BJ (cell line): ENCODE data around the gene PAFAH2. TPM values are rescaled to one million over a fixed set of nuclear protein-coding genes. Genes with fewer than 3 reads are reported as not detected.
A peak's percentile ranks its signal among the peaks of the same experiment; 100 is the strongest.

Source experiments
- CTCF ChIA-PET: fragments of 350-600 bp; formaldehyde crosslinking; extraction: SDS; loops from one replicate; lab custom pipeline; 2021; ENCODE audit warnings: antibody characterized with exemption, inconsistent platforms; lab: Yijun Ruan, JAX
- POLR2A ChIA-PET: fragments of 300-600 bp; sonication (Branson Sonifier 250); formaldehyde crosslinking; extraction: SDS; loops from one replicate; lab custom pipeline; 2021; ENCODE audit warnings: antibody characterized with exemption; lab: Charles Lee
- DNase-seq: peaks from one replicate; pipeline ENCODE4 v3.0.0-alpha.2; 2011; ENCODE audit warnings: low read depth
- H3K27me3 ChIP-seq: 2 replicates; pipeline ENCODE4 v1.6.0; 2011; ENCODE audit warnings: low read length; ENCODE audit not compliant: control insufficient read depth, insufficient read depth
- H3K36me3 ChIP-seq: 2 replicates; pipeline ENCODE4 v1.5.1; 2011; ENCODE audit warnings: low read length; ENCODE audit not compliant: control insufficient read depth, insufficient read depth
- H3K4me3 ChIP-seq: 2 replicates; pipeline ENCODE4 v1.5.1; 2011; ENCODE audit warnings: low read depth, mild to moderate bottlenecking, control low read depth, low read length
- polyA plus RNA-seq: library from polyadenylated mRNA; depleted of rRNA; stranded (reverse); fragments of >200 nt; gene quantifications from 2 replicates; pipeline ENCODE4 v1.2.3, GENCODE V29; 2011
- TF ChIP-seq, protein P1 (sequence below): IDR thresholded peaks from 2 replicates; pipeline ENCODE4 v1.5.1; 2011; ENCODE audit warnings: low read depth, mild to moderate bottlenecking, control low read depth, inconsistent platforms, low read length, moderate library complexity; ENCODE audit not compliant: insufficient read depth

Gene PAFAH2
- polyA plus RNA-seq, 1 experiment = 11.9 TPM

DNA sequence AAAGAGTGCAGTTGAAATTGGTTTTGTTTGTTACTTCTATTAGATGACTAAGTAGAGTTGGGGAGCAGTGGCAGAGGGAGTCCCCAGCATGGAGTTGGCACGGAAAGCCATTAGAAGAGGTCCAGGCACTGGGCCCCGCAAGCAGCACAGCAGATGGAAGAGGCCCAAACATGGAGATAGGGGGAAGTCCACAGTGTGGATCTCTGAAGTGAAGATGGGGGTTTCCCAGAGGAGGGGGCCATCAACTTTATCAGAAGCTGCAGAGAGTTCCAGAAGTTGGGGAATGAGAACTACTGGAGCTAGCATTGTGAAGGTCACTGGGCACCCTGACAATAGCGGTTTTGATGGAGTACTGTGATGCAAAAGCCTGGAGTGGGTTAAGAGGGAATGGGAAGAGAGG lies 30.6 kb downstream of the PAFAH2 start:
- ChIA-PET CTCF (interaction anchor here (0.6 kb wide), 1 partner anchor 12 kb away, joined by 3 read pairs; no protein-coding TSS in a partner anchor), POLR2A (no interaction called here)
- H3K36me3 ChIP-seq = peaks cover 5% of the 10 kb centered on the region
- no peaks in the 10 kb centered on the region for H3K27me3 ChIP-seq
- no peak for DNase-seq
- H3K4me3 ChIP-seq = no peak overlapping the region
- TF ChIP-seq, protein P1, sequence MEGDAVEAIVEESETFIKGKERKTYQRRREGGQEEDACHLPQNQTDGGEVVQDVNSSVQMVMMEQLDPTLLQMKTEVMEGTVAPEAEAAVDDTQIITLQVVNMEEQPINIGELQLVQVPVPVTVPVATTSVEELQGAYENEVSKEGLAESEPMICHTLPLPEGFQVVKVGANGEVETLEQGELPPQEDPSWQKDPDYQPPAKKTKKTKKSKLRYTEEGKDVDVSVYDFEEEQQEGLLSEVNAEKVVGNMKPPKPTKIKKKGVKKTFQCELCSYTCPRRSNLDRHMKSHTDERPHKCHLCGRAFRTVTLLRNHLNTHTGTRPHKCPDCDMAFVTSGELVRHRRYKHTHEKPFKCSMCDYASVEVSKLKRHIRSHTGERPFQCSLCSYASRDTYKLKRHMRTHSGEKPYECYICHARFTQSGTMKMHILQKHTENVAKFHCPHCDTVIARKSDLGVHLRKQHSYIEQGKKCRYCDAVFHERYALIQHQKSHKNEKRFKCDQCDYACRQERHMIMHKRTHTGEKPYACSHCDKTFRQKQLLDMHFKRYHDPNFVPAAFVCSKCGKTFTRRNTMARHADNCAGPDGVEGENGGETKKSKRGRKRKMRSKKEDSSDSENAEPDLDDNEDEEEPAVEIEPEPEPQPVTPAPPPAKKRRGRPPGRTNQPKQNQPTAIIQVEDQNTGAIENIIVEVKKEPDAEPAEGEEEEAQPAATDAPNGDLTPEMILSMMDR = no peak

DNA sequence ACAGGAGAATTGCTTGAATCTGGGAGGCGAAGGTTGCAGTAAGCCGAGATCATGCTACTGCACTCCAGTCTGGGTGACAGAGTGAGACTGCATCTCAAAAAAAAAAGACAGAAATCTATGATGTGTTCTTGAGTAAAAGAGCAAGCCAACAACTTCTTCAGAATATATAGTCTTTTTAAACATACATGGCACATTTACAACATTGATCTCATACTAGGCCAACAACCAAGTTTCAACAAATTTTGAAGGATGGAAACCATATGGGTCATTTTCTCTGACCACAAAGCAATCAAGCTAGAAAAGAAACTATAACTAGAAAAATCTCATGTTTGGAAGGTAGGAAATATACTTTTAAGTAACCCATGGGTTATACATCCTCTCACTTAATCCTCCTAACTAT lies 38.3 kb downstream of the PAFAH2 start:
- H3K27me3 ChIP-seq = no peaks in the 10 kb centered on the region
- H3K4me3 ChIP-seq = no peak overlapping the region
- peak; percentile 30 for DNase-seq
- POLR2A ChIA-PET = no interaction called here
- TF ChIP-seq, protein P1 = no peak
- H3K36me3 ChIP-seq = peaks cover 10% of the 10 kb centered on the region
- CTCF ChIA-PET = interaction anchor here (0.9 to 1.2 kb wide), 2 partner anchors 20 to 64 kb away, joined by 3 to 5 read pairs; no protein-coding TSS in a partner anchor

DNA sequence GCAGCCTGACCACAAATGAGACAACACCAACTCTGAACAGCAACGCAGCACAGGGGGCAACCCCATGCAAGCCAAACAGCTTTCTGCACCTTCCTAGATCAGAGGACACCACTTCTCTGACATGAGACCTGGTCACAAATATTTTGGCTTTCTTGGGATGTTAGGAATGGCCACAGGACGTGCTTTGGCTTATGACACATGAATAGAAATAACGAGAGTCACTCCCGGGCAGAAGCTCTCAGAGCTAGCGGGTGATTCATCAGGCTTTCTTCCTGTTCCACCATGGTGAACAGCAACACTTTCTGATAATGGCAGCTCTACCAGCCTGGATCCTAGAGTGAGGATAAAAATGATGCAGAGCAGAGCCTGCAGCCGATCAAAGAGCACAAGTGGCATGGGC lies 39.4 kb downstream of the PAFAH2 start:
- POLR2A ChIA-PET = no interaction called here
- CTCF ChIA-PET = interaction anchor here (0.8 to 1.4 kb wide), 5 partner anchors 12 to 63 kb away, joined by 3 to 5 read pairs (median 4); no protein-coding TSS in a partner anchor
- TF ChIP-seq, protein P1 = no peak
- Histone ChIP-seq H3K27me3 (no peaks in the 10 kb centered on the region), H3K36me3 (peaks cover 10% of the 10 kb centered on the region), H3K4me3 (no peak overlapping the region)
- DNase-seq = peak; percentile 72

DNA sequence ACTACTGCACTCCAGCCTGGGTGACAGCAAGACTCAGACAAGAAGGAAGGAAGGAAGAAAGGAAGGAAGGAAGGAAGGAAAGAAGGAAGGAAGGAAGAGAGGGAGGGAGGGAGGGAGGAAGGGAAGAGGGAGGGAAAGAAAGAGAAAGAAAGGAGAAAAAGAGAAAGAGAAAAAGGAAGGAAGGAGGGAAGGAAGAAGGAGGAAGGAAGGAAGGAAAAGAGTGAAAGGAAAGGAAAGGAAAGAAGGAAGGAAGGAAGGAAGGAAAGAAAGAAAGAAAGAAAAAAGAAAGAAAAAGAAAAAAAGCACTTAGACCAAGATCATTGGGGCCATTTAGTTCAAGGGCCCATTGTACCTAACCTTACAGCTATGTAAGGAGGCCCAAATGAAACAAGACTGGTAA lies 42.3 kb downstream of the PAFAH2 start:
- TF ChIP-seq, protein P1 = no peak
- POLR2A ChIA-PET = no interaction called here
- CTCF ChIA-PET = interaction anchor here (0.6 kb wide), 1 partner anchor 40 kb away, joined by 3 read pairs; no protein-coding TSS in a partner anchor
- no peaks in the 10 kb centered on the region for H3K27me3 ChIP-seq
- no peak for DNase-seq
- H3K36me3 ChIP-seq = no peaks in the 10 kb centered on the region; the same call in none of the 2 replicates
- H3K4me3 ChIP-seq = no peak overlapping the region

DNA sequence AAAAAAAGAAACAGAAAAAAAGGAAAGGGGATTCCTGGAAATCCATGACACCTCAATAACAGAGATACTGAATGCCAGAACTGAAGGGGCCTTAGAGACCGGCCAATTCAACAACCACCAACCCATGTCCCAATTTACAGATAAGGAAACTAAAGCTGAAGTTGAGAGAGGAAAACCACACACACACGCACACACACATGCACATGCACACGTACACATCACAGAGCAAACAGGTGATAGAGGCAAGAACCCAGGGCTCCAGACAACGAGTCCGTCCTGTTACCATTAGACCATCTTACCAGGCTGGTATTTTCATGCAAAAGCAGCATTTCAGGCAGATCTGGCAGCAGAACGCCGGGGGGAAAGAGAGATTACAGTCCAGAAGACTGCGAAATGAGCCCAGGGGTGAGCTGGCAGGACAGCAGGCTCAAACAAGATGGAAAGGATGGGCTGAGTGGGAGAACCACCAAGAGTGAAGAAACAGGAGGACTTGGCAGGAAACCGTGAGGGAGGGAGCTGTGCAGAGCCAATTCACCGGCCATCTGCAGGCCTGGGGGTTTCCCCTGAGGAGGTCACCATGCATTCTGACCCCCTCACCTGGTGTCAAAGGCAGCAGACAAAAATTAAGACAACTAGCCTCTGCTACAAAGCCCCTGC lies 43.5 kb downstream of the PAFAH2 start:
- TF ChIP-seq, protein P1 = no peak
- H3K4me3 ChIP-seq = no peak overlapping the region
- CTCF ChIA-PET = interaction anchor here (0.8 to 2.3 kb wide), 2 partner anchors 32 to 43 kb away, joined by 3 to 5 read pairs; partner anchors contain the start of gene PAFAH2
- DNase-seq = no peak
- POLR2A ChIA-PET = no interaction called here
- no peaks in the 10 kb centered on the region; the same call in 1 of the 2 replicates for H3K36me3 ChIP-seq
- H3K27me3 ChIP-seq = no peaks in the 10 kb centered on the region
